GM21528 (cell line): ENCODE data around the gene DNAJB12.
"Not testable (repeated sequence)": the region's sequence is repeated elsewhere in the genome, so short reads cannot be mapped to it uniquely, and the experiment has no call there.

Source experiments
- ATAC-seq: cut with Tn5 transposase; IDR thresholded peaks from one replicate; pipeline ENCODE4 v1.9.1; 2021; ENCODE audit warnings: mild to moderate bottlenecking, moderate library complexity; ENCODE audit not compliant: unreplicated experiment, low FRiP score

The DNAJB12 gene

GRCh38 chr10:72297281-72297804 is 57.4 kb downstream of the DNAJB12 start:
- peak; percentile 56 for ATAC-seq

GRCh38 chr10:72296829-72297280 is 57.9 kb downstream of the DNAJB12 start:
- not testable (repeated sequence) for ATAC-seq

- no peak for ATAC-seq
Observed at GRCh38 chr10:72295330-72295910, 59.3 kb downstream of the DNAJB12 start.

- ATAC-seq = no peak
Observed at GRCh38 chr10:72292223-72292691, 62.5 kb downstream of the DNAJB12 start.

- no peak for ATAC-seq
Observed at GRCh38 chr10:72291019-72291532, 63.6 kb downstream of the DNAJB12 start.

- ATAC-seq = no peak
Observed at GRCh38 chr10:72285972-72286521, 68.7 kb downstream of the DNAJB12 start.

GRCh38 chr10:72283131-72283530 is 71.6 kb downstream of the DNAJB12 start:
- no peak for ATAC-seq
